Measurements from ENCODE around the gene TMEM30A.

TMEM30A gene

DNA sequence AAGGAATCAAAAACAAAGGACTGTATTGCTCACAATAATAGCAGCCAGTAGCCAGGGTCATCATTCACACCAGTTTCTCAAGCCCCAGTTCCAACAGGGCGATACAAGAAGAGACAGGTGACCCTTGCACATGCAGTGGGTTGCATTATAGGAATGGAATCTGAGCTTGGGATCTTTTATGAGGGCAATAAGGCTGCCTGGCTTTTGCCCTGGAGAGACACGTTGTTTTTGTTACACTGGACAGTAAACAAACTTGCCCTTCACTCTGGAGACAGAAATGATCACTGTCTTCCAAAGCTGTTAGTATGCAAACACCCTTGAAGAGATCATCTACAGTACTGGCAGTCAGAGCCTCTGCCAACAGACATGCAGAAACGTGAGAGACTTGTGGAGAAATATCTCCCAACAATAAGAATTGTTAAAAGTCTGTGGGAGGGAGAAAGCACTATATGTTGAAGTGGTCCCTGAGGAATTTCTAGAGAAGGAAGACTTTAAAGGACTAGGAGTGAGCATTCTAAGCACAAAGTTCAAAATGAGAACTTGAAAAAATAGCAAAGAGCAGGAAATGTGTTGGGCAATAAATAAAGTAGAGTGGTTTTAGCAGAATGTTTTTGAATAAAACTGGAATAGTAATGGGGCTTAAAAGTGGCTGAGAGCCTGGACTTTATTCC, 72.5 kb downstream of the TMEM30A start:
- H3K4me1 ChIP-seq (ENCODE audit: control insufficient read depth, insufficient read depth, low read length) = peaks cover 48% of the 10 kb centered on the region
- H3K9me3 ChIP-seq (ENCODE audit: control insufficient read depth, low read length) = no peaks in the 10 kb centered on the region
- H3K27me3 ChIP-seq (replicated peaks; ENCODE audit: control insufficient read depth, insufficient read depth, low read length) = no peaks in the 10 kb centered on the region
- DNase-seq (ENCODE audit: low read depth) = no peak
- H3K4me3 ChIP-seq (ENCODE audit: low read length) = peak overlapping the region; percentile 9
- H3K9ac ChIP-seq (ENCODE audit: low read length) = peak overlapping the region; percentile 66
- no peaks in the 10 kb centered on the region for H3K36me3 ChIP-seq (ENCODE audit: control insufficient read depth, insufficient read depth, low read length, severe bottlenecking)

DNA sequence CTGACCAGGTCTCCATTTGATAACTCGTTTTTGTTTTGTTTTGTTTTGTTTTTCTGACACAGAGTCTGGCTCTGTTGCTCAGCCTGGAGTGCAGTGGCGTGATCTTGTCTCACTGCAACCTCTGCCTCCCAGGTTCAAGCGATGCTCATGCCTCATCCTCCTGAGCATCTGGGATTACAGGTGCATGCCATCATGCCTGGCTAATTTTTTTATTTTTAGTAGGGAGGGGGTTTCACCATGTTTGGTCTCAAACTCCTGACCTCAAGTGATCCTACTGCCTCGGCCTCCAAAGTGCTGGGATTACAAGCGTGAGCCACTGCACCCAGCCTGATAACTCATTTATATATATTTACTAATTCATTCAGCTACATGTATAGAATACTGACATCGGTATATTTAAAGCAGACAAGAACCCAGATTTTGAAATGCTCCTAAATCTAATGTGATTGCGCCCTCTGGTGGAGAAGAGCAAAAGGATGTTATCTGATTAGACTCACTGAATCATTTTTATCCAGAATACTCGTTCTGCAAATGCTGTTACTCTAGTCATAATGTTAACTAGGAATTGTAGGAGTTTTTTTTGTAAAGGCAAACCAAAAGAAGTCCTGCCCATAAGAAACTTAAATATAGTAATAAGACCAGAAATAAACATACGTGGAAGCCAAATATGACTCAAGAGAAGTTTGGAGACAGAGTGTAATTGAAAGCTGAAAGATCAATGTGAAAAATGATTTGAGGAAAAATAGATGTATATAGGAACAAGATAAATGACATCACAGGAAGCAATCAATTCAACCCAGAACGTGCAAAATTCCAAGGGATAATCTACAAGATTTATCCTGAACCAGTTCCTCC, 73.5 kb downstream of the TMEM30A start:
- no peaks in the 10 kb centered on the region for H3K9me3 ChIP-seq (ENCODE audit: control insufficient read depth, low read length)
- H3K9ac ChIP-seq (ENCODE audit: low read length) = peak overlapping the region; percentile 66
- H3K4me3 ChIP-seq (ENCODE audit: low read length) = peak overlapping the region; percentile 24
- H3K36me3 ChIP-seq (ENCODE audit: control insufficient read depth, insufficient read depth, low read length, severe bottlenecking) = no peaks in the 10 kb centered on the region
- H3K4me1 ChIP-seq (ENCODE audit: control insufficient read depth, insufficient read depth, low read length) = peaks cover 51% of the 10 kb centered on the region
- peak; percentile 95 for DNase-seq (ENCODE audit: low read depth)
- no peaks in the 10 kb centered on the region for H3K27me3 ChIP-seq (replicated peaks; ENCODE audit: control insufficient read depth, insufficient read depth, low read length)

DNA sequence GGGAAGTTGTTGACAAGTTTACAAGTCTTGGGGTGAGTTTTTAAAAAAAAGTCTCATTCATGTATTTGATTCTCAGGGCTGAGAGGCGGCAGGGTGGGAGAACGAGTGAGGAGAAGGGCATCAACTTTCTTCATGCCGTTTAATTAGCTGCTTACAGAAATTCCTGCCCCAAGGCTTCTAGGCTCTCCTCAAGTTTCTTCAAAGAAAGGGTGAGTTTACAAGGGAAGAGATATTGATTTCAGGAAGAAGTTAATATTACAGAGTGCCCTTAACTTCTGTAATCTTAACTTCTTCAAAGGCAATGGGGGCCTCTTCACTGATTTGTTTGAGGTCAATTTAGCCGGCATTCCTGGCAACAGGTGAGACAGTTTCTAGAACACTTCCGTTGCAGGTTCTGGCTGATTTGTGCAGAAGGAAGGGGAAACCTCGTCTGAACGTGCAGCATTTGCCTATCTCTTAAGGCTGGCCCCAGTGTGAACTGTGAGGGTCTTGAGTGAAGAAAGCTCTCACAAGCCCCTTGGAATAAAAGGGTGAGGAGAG, 75.3 kb downstream of the TMEM30A start:
- Histone ChIP-seq H3K9me3 (ENCODE audit: control insufficient read depth, low read length) (no peaks in the 10 kb centered on the region), H3K36me3 (ENCODE audit: control insufficient read depth, insufficient read depth, low read length, severe bottlenecking) (no peaks in the 10 kb centered on the region), H3K4me3 (ENCODE audit: low read length) (no peak overlapping the region), H3K4me1 (ENCODE audit: control insufficient read depth, insufficient read depth, low read length) (peaks cover 51% of the 10 kb centered on the region), H3K27me3 (replicated peaks; ENCODE audit: control insufficient read depth, insufficient read depth, low read length) (no peaks in the 10 kb centered on the region), H3K9ac (ENCODE audit: low read length) (no peak overlapping the region)
- DNase-seq (ENCODE audit: low read depth) = no peak

GRCh38 chr6:75208298-75209183, 76.1 kb downstream of the TMEM30A start:
- peak overlapping the region; percentile 94 for H3K9ac ChIP-seq (ENCODE audit: low read length)
- no peaks in the 10 kb centered on the region for H3K36me3 ChIP-seq (ENCODE audit: control insufficient read depth, insufficient read depth, low read length, severe bottlenecking)
- no peaks in the 10 kb centered on the region for H3K9me3 ChIP-seq (ENCODE audit: control insufficient read depth, low read length)
- H3K27me3 ChIP-seq (replicated peaks; ENCODE audit: control insufficient read depth, insufficient read depth, low read length) = no peaks in the 10 kb centered on the region
- peak; percentile 95 for DNase-seq (ENCODE audit: low read depth)
- peaks cover 53% of the 10 kb centered on the region for H3K4me1 ChIP-seq (ENCODE audit: control insufficient read depth, insufficient read depth, low read length)
- H3K4me3 ChIP-seq (ENCODE audit: low read length) = peak overlapping the region; percentile 91

- no peaks in the 10 kb centered on the region for H3K27me3 ChIP-seq (replicated peaks; ENCODE audit: control insufficient read depth, insufficient read depth, low read length)
- peak overlapping the region; percentile 91 for H3K4me3 ChIP-seq (ENCODE audit: low read length)
- no peaks in the 10 kb centered on the region for H3K9me3 ChIP-seq (ENCODE audit: control insufficient read depth, low read length)
- peak overlapping the region; percentile 94 for H3K9ac ChIP-seq (ENCODE audit: low read length)
- H3K4me1 ChIP-seq (ENCODE audit: control insufficient read depth, insufficient read depth, low read length) = peaks cover 54% of the 10 kb centered on the region
- H3K36me3 ChIP-seq (ENCODE audit: control insufficient read depth, insufficient read depth, low read length, severe bottlenecking) = no peaks in the 10 kb centered on the region
- DNase-seq (ENCODE audit: low read depth) = peak; percentile 58
Measured at GRCh38 chr6:75206576-75207342, 77.8 kb downstream of the TMEM30A start.

- H3K27me3 ChIP-seq (replicated peaks; ENCODE audit: control insufficient read depth, insufficient read depth, low read length) = no peaks in the 10 kb centered on the region
- H3K4me1 ChIP-seq (ENCODE audit: control insufficient read depth, insufficient read depth, low read length) = peaks cover 56% of the 10 kb centered on the region
- no peaks in the 10 kb centered on the region for H3K36me3 ChIP-seq (ENCODE audit: control insufficient read depth, insufficient read depth, low read length, severe bottlenecking)
- H3K4me3 ChIP-seq (ENCODE audit: low read length) = peak within 1 kb of the TSS; percentile 91
- DNase-seq (ENCODE audit: low read depth) = peak; percentile 99
- H3K9ac ChIP-seq (ENCODE audit: low read length) = peak within 1 kb of the TSS; percentile 94
- H3K9me3 ChIP-seq (ENCODE audit: control insufficient read depth, low read length) = no peaks in the 10 kb centered on the region
Measured at GRCh38 chr6:75205776-75206575, 78.6 kb downstream of the TMEM30A start, which contains the start of gene COL12A1. Gene COL12A1, minus strand, starts transcription at chr6:75206053. Its CDS starts 3,261 bp downstream, at chr6:75202792.

- DNase-seq (ENCODE audit: low read depth) = peak; percentile 85
- Histone ChIP-seq H3K9me3 (ENCODE audit: control insufficient read depth, low read length) (no peaks in the 10 kb centered on the region), H3K27me3 (replicated peaks; ENCODE audit: control insufficient read depth, insufficient read depth, low read length) (no peaks in the 10 kb centered on the region), H3K4me1 (ENCODE audit: control insufficient read depth, insufficient read depth, low read length) (peaks cover 60% of the 10 kb centered on the region), H3K9ac (ENCODE audit: low read length) (peak overlapping the region; percentile 94), H3K36me3 (ENCODE audit: control insufficient read depth, insufficient read depth, low read length, severe bottlenecking) (no peaks in the 10 kb centered on the region), H3K4me3 (ENCODE audit: low read length) (peak overlapping the region; percentile 91)
Measured at GRCh38 chr6:75204959-75205775, 79.4 kb downstream of the TMEM30A start.

GRCh38 chr6:75204217-75204958, 80.2 kb downstream of the TMEM30A start:
- H3K4me1 ChIP-seq (ENCODE audit: control insufficient read depth, insufficient read depth, low read length) = peaks cover 68% of the 10 kb centered on the region
- peak; percentile 96 for DNase-seq (ENCODE audit: low read depth)
- no peaks in the 10 kb centered on the region for H3K9me3 ChIP-seq (ENCODE audit: control insufficient read depth, low read length)
- H3K27me3 ChIP-seq (replicated peaks; ENCODE audit: control insufficient read depth, insufficient read depth, low read length) = no peaks in the 10 kb centered on the region
- H3K4me3 ChIP-seq (ENCODE audit: low read length) = peak overlapping the region; percentile 91
- peak overlapping the region; percentile 94 for H3K9ac ChIP-seq (ENCODE audit: low read length)
- H3K36me3 ChIP-seq (ENCODE audit: control insufficient read depth, insufficient read depth, low read length, severe bottlenecking) = no peaks in the 10 kb centered on the region

DNA sequence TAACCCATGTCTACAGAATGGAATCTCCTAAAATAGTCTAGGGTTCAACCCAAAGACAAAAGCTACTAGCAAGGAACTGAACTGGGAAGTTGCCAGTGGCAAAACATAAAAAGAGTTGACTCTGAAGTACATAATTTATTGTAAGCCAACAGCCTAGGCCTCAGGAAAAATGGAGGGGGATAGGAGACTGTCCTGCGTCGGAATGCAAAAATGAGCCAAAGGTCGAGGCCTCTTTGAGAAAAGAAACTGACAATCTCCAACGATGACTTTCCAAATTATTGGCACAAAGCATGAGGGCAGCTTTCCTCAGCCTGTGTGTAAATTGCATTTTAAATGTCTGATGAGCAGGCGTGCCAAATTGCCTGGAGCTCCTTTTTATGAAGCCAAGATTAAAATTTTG, 80.9 kb downstream of the TMEM30A start:
- no peaks in the 10 kb centered on the region for H3K36me3 ChIP-seq (ENCODE audit: control insufficient read depth, insufficient read depth, low read length, severe bottlenecking)
- H3K27me3 ChIP-seq (replicated peaks; ENCODE audit: control insufficient read depth, insufficient read depth, low read length) = no peaks in the 10 kb centered on the region
- H3K9me3 ChIP-seq (ENCODE audit: control insufficient read depth, low read length) = no peaks in the 10 kb centered on the region
- H3K9ac ChIP-seq (ENCODE audit: low read length) = peak overlapping the region; percentile 94
- DNase-seq (ENCODE audit: low read depth) = peak; percentile 54
- peaks cover 73% of the 10 kb centered on the region for H3K4me1 ChIP-seq (ENCODE audit: control insufficient read depth, insufficient read depth, low read length)
- H3K4me3 ChIP-seq (ENCODE audit: low read length) = peak overlapping the region; percentile 91

All from adipocyte (in vitro differentiated cells).